HepG2 (cell line): Measurements from ENCODE around the gene FAM89B. TPM values are rescaled to one million over a fixed set of nuclear protein-coding genes. Genes with fewer than 3 reads are reported as not detected.
A peak's percentile ranks its signal among the peaks of the same experiment; 100 is the strongest.

Source experiments
- ARID5B ChIP-seq: IDR thresholded peaks from 2 replicates; pipeline ENCODE4 v1.4.0; 2020; ENCODE audit warnings: mild to moderate bottlenecking, missing genetic modification reagents
- BATF2 ChIP-seq: sonication (generic); formaldehyde crosslinking; IDR thresholded peaks from 2 replicates; pipeline ENCODE4 v1.8.0; 2022; ENCODE audit warnings: mild to moderate bottlenecking, missing genetic modification reagents, moderate library complexity
- CERS6 ChIP-seq: sonication (generic); formaldehyde crosslinking; IDR thresholded peaks from 2 replicates; pipeline ENCODE4 v1.5.0; 2020; ENCODE audit warnings: missing genetic modification reagents
- ERF ChIP-seq: IDR thresholded peaks from 2 replicates; pipeline ENCODE4 v1.6.1; 2018; ENCODE audit warnings: missing biosample characterization, missing genetic modification reagents
- ETS1 ChIP-seq: sonication (generic); formaldehyde crosslinking; IDR thresholded peaks from 2 replicates; pipeline ENCODE4 v1.4.0; 2020; ENCODE audit warnings: missing genetic modification reagents
- HNRNPL ChIP-seq: fragments of 200-400 bp; formaldehyde crosslinking; IDR thresholded peaks from 2 replicates; pipeline ENCODE4 v1.6.1; 2017; ENCODE audit warnings: mild to moderate bottlenecking, low read depth, low read length
- IRF9 ChIP-seq: sonication (generic); formaldehyde crosslinking; IDR thresholded peaks from 2 replicates; pipeline ENCODE4 v1.8.0; 2022; ENCODE audit warnings: missing genetic modification reagents, mild to moderate bottlenecking, borderline replicate concordance
- ISL2 ChIP-seq: sonication (generic); formaldehyde crosslinking; IDR thresholded peaks from 2 replicates; pipeline ENCODE4 v1.5.0; 2020; ENCODE audit warnings: missing genetic modification reagents
- NFIB ChIP-seq: sonication (generic); formaldehyde crosslinking; IDR thresholded peaks from 2 replicates; pipeline ENCODE4 v1.9.0; 2021; ENCODE audit warnings: missing genetic modification reagents, mild to moderate bottlenecking, borderline replicate concordance
- SRSF1 ChIP-seq: fragments of 200-400 bp; formaldehyde crosslinking; optimal IDR thresholded peaks from 2 replicates; pipeline ENCODE3; 2017; ENCODE audit warnings: mild to moderate bottlenecking, low read depth, low read length, moderate library complexity
- TCF7 ChIP-seq: sonication (generic); IDR thresholded peaks from 2 replicates; pipeline ENCODE4 v1.6.1; 2016; ENCODE audit warnings: antibody characterized with exemption, low read depth
- TMF1 ChIP-seq: sonication (generic); formaldehyde crosslinking; IDR thresholded peaks from 2 replicates; pipeline ENCODE4 v1.8.1; 2022; ENCODE audit warnings: low read depth, missing genetic modification reagents
- ZNF138 ChIP-seq: sonication (generic); formaldehyde crosslinking; IDR thresholded peaks from 2 replicates; pipeline ENCODE4 v1.5.0; 2020; ENCODE audit warnings: mild to moderate bottlenecking, low read depth, missing genetic modification reagents
- ZNF207 ChIP-seq: fragments of 450-650 bp; IDR thresholded peaks from 2 replicates; pipeline ENCODE4 v1.6.1; 2016; ENCODE audit warnings: antibody characterized with exemption, borderline replicate concordance
- ZNF570 ChIP-seq: sonication (generic); formaldehyde crosslinking; IDR thresholded peaks from 2 replicates; pipeline ENCODE4 v1.4.0; 2020; ENCODE audit warnings: mild to moderate bottlenecking, missing genetic modification reagents, borderline replicate concordance
- ZNF710 ChIP-seq: sonication (generic); formaldehyde crosslinking; IDR thresholded peaks from 2 replicates; pipeline ENCODE4 v1.5.0; 2020; ENCODE audit warnings: mild to moderate bottlenecking, missing genetic modification reagents, borderline replicate concordance
- ZNF775 ChIP-seq: sonication (generic); formaldehyde crosslinking; IDR thresholded peaks from 2 replicates; pipeline ENCODE4 v1.4.0; 2020; ENCODE audit warnings: missing genetic modification reagents, mild to moderate bottlenecking, moderate library complexity, borderline replicate concordance
- ZSCAN20 ChIP-seq: sonication (generic); formaldehyde crosslinking; IDR thresholded peaks from 2 replicates; pipeline ENCODE4 v1.4.0; 2020; ENCODE audit warnings: missing genetic modification reagents, mild to moderate bottlenecking, borderline replicate concordance
- polyA plus RNA-seq, 8 experiments: library from polyadenylated mRNA; depleted of rRNA in 3 of 8; stranded (reverse) in 7 of 8; unstranded in 1 of 8; fragments of >200 nt; fragmentation: Illumina TruSeq in 4 of 8; extraction: Trizol in 4 of 8; gene quantifications; 2 replicates each; pipeline versions ENCODE4 v1.2.1 to v1.2.3, GENCODE V29; 2011 to 2016; ENCODE audit warnings: low read depth in 4 of 8, missing spikeins in 1 of 8, mixed read lengths in 1 of 8; ENCODE audit not compliant: insufficient read depth in 1 of 8
- total RNA-seq, 5 experiments: library from RNA; depleted of rRNA; stranded (reverse); fragments of >200 nt; fragmentation: Illumina TruSeq; extraction: Trizol; gene quantifications; 2 replicates each; pipeline ENCODE4 v1.2.3, GENCODE V29; 2016; ENCODE audit warnings: low read depth in 1 of 5

The FAM89B gene
- total and polyA plus RNA-seq, 2 of the 13 experiments (the other 11 are each of a cell fraction or from before 2014, with no cell fraction given) = 5.7 to 8.0 TPM

GRCh38 chr11:65613091-65613928, 41.0 kb downstream of the FAM89B start (continued):
- TF ChIP-seq ARID5B (CRISPR knock-in tag) = no peak
- peak; percentile 17; the same call in 1 of the 2 replicates for TF ChIP-seq IRF9 (CRISPR knock-in tag)
- no peak for TF ChIP-seq SRSF1
- TF ChIP-seq ZNF570 (CRISPR knock-in tag) = no peak
- TF ChIP-seq ZSCAN20 (CRISPR knock-in tag) = no peak
- no peak for TF ChIP-seq NFIB
- TF ChIP-seq ZNF207 = no peak
- no peak for TF ChIP-seq ETS1 (CRISPR knock-in tag)
- TF ChIP-seq BATF2 (CRISPR knock-in tag) = no peak
- no peak for TF ChIP-seq CERS6 (CRISPR knock-in tag)
- 0 out of 2 replicates have a peak, but pooled peaks have one; percentile 3 for TF ChIP-seq ZNF710 (CRISPR knock-in tag)
- peak; percentile 59; the same call in 1 of the 2 replicates for TF ChIP-seq HNRNPL
- no peak for TF ChIP-seq ERF (CRISPR knock-in tag)
- TF ChIP-seq ZNF138 (CRISPR knock-in tag) = no peak
- TF ChIP-seq ZNF775 (CRISPR knock-in tag) = no peak
- no peak for TF ChIP-seq TCF7
- TF ChIP-seq ISL2 (CRISPR knock-in tag) = no peak
- no peak for TF ChIP-seq TMF1
